MM.1S (cell line): ENCODE results near the gene RPH3AL.

Source experiments
- DNase-seq: peaks from one replicate; pipeline ENCODE4 v3.0.0-alpha.2; 2015
- H2AFZ ChIP-seq: fragments of 300-600 bp; sonication (generic); 2 replicates; pipeline ENCODE4 v1.6.0; 2016; ENCODE audit warnings: antibody characterized with exemption, low read length
- H3F3A ChIP-seq: fragments of 300-600 bp; sonication (generic); 2 replicates; pipeline ENCODE4 v1.6.1; 2016; ENCODE audit warnings: mild to moderate bottlenecking, antibody characterized with exemption, low read length, moderate library complexity, mixed read lengths; ENCODE audit not compliant: insufficient read depth
- H3K27ac ChIP-seq: fragments of 300-600 bp; sonication (generic); 2 replicates; pipeline ENCODE4 v1.5.1; 2016; ENCODE audit warnings: mild to moderate bottlenecking, low read length
- H3K27me3 ChIP-seq: fragments of 300-600 bp; sonication (generic); replicated peaks from 2 replicates; pipeline ENCODE4 v1.6.0; 2016; ENCODE audit warnings: low read length; ENCODE audit not compliant: insufficient read depth
- H3K36me3 ChIP-seq: fragments of 300-600 bp; sonication (generic); replicated peaks from 2 replicates; pipeline ENCODE4 v1.6.1; 2016; ENCODE audit warnings: mild to moderate bottlenecking, low read length, mixed read lengths; ENCODE audit not compliant: insufficient read depth
- H3K4me1 ChIP-seq: fragments of 300-600 bp; sonication (generic); 2 replicates; pipeline ENCODE4 v1.6.1; 2016; ENCODE audit warnings: low read length, mixed read lengths
- H3K4me2 ChIP-seq: fragments of 300-600 bp; sonication (generic); 2 replicates; pipeline ENCODE4 v1.6.0; 2016; ENCODE audit warnings: low read depth, low read length
- H3K4me3 ChIP-seq: fragments of 300-600 bp; sonication (generic); 2 replicates; pipeline ENCODE4 v1.5.1; 2016; ENCODE audit warnings: low read length, mixed read lengths
- H3K79me2 ChIP-seq: fragments of 300-600 bp; sonication (generic); 2 replicates; pipeline ENCODE4 v1.6.1; 2016; ENCODE audit warnings: mixed run types, low read length, mixed read lengths
- H3K9ac ChIP-seq: fragments of 300-600 bp; sonication (generic); 2 replicates; pipeline ENCODE4 v1.6.1; 2016; ENCODE audit warnings: low read length, mixed read lengths
- H3K9me2 ChIP-seq: fragments of 300-600 bp; sonication (generic); replicated peaks from 2 replicates; pipeline ENCODE4 v1.6.1; 2016; ENCODE audit warnings: mild to moderate bottlenecking, low read length, mixed read lengths; ENCODE audit not compliant: insufficient read depth
- H3K9me3 ChIP-seq: fragments of 300-600 bp; sonication (generic); replicated peaks from 2 replicates; pipeline ENCODE4 v1.6.1; 2016; ENCODE audit warnings: mild to moderate bottlenecking, low read length, mixed read lengths; ENCODE audit not compliant: insufficient read depth
- H4K20me1 ChIP-seq: fragments of 300-600 bp; sonication (generic); 2 replicates; pipeline ENCODE4 v1.6.1; 2016; ENCODE audit warnings: mild to moderate bottlenecking, low read length, moderate library complexity, mixed read lengths; ENCODE audit not compliant: insufficient read depth
- CTCF ChIP-seq: fragments of 300-600 bp; sonication (generic); IDR thresholded peaks from 2 replicates; pipeline ENCODE4 v1.5.1; 2016; ENCODE audit warnings: antibody characterized with exemption, low read length, mixed read lengths
- EZH2 ChIP-seq: fragments of 300-600 bp; sonication (generic); optimal IDR thresholded peaks from 2 replicates; pipeline ENCODE3; 2017; ENCODE audit warnings: low read depth, mild to moderate bottlenecking, antibody characterized with exemption, low read length, mixed read lengths
- EZH2phosphoT487 ChIP-seq: fragments of 300-600 bp; sonication (generic); IDR thresholded peaks from 2 replicates; pipeline ENCODE4 v1.6.1; 2018; ENCODE audit warnings: antibody characterized with exemption, low read length

Gene RPH3AL

GRCh38 chr17:292531-293382 lies 59.9 kb downstream of the RPH3AL start:
- no peak overlapping the region for H3K27ac ChIP-seq
- no peak for DNase-seq
- no peaks in the 10 kb centered on the region for H3F3A ChIP-seq
- H3K4me1 ChIP-seq, result no peaks in the 10 kb centered on the region
- H3K9me3 ChIP-seq, result no peaks in the 10 kb centered on the region
- TF ChIP-seq EZH2phosphoT487 (no peak), EZH2 (no peak), CTCF (no peak)
- H3K9me2 ChIP-seq, result no peaks in the 10 kb centered on the region
- H3K36me3 ChIP-seq, result no peaks in the 10 kb centered on the region
- peaks cover 68% of the 10 kb centered on the region for H3K27me3 ChIP-seq
- no peak overlapping the region for H3K4me2 ChIP-seq
- no peak overlapping the region for H2AFZ ChIP-seq
- H3K79me2 ChIP-seq, result no peaks in the 10 kb centered on the region
- no peak overlapping the region for H3K9ac ChIP-seq
- H4K20me1 ChIP-seq, result no peaks in the 10 kb centered on the region
- H3K4me3 ChIP-seq, result no peak overlapping the region

GRCh38 chr17:292016-292415 lies 60.6 kb downstream of the RPH3AL start:
- H3K27me3 ChIP-seq, result peaks cover 60% of the 10 kb centered on the region
- no peak for TF ChIP-seq CTCF
- no peak for TF ChIP-seq EZH2
- no peak for TF ChIP-seq EZH2phosphoT487
- no peaks in the 10 kb centered on the region for H3F3A ChIP-seq
- H2AFZ ChIP-seq, result no peak overlapping the region
- H3K36me3 ChIP-seq, result no peaks in the 10 kb centered on the region
- no peaks in the 10 kb centered on the region for H3K9me3 ChIP-seq
- H3K27ac ChIP-seq, result no peak overlapping the region
- no peaks in the 10 kb centered on the region for H3K9me2 ChIP-seq
- no peak overlapping the region for H3K4me3 ChIP-seq
- no peaks in the 10 kb centered on the region for H4K20me1 ChIP-seq
- no peak for DNase-seq
- H3K4me2 ChIP-seq, result no peak overlapping the region
- no peaks in the 10 kb centered on the region for H3K79me2 ChIP-seq
- H3K4me1 ChIP-seq, result no peaks in the 10 kb centered on the region
- H3K9ac ChIP-seq, result no peak overlapping the region

- Histone ChIP-seq H3K9me2 (no peaks in the 10 kb centered on the region), H3K27me3 (peaks cover 57% of the 10 kb centered on the region), H3K4me2 (no peak overlapping the region), H3K4me3 (no peak overlapping the region), H3K9ac (no peak overlapping the region), H3K79me2 (no peaks in the 10 kb centered on the region), H3K9me3 (no peaks in the 10 kb centered on the region), H3K4me1 (no peaks in the 10 kb centered on the region), H2AFZ (no peak overlapping the region), H4K20me1 (no peaks in the 10 kb centered on the region), H3K27ac (no peak overlapping the region), H3F3A (no peaks in the 10 kb centered on the region), H3K36me3 (no peaks in the 10 kb centered on the region)
- DNase-seq, result no peak
- TF ChIP-seq EZH2 (no peak), EZH2phosphoT487 (no peak), CTCF (no peak)
These were observed 61.0 kb downstream of the RPH3AL start for GRCh38 chr17:291587-291986.
